ENCODE results near the gene BRAT1.

BRAT1 gene

DNA sequence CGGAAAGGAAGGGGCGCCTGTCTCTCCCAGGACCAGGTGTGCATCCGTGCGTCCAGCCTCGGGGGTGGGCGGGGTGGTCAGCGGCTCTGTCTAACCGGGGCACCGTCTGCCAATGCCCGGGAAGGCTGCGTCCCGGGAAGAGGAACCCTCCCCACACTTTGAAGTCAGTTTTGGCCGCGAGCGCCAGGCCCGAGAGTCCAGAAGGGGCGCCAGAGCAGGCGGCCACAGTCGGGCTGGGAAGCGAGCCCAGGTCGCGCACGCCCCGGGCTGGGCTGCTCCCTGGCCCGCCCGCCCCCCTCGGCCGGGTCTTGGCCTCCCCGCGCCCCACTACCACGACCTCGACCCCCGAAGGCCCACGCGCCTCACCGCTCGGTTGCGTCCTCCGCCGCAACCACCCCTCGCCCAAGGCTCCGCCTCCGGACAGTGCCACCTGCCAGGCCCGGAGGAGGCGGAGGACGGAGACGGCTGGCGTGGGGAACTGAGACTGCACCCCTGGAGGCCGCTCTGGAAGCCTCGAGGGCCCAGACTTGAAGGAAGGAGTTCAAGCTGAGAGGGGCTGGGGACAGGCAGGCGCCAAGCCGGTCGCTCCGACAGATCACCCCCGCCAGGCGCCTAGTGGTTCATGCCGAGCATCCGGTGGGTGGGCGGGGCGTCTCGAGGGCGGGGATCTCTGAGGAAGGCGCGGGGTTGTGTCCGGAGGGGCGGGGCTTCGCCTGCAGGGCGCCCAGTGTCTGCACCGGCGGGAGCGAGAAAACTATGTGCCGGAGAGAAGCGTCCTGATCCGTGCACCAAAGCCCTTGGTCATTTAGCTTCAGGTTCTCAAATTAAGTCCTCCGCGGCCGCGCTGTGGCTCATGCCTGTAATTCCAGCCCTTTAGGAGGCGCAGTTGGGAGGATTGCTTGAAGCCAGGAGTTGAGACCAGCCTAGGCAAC, at the start of gene BRAT1:
TSS of gene BRAT1 (minus strand) at position 404 of the 932 bp plus-strand sequence. CDS start 1,093 bp downstream, outside the sequence.
- TF ChIP-seq, protein P1, sequence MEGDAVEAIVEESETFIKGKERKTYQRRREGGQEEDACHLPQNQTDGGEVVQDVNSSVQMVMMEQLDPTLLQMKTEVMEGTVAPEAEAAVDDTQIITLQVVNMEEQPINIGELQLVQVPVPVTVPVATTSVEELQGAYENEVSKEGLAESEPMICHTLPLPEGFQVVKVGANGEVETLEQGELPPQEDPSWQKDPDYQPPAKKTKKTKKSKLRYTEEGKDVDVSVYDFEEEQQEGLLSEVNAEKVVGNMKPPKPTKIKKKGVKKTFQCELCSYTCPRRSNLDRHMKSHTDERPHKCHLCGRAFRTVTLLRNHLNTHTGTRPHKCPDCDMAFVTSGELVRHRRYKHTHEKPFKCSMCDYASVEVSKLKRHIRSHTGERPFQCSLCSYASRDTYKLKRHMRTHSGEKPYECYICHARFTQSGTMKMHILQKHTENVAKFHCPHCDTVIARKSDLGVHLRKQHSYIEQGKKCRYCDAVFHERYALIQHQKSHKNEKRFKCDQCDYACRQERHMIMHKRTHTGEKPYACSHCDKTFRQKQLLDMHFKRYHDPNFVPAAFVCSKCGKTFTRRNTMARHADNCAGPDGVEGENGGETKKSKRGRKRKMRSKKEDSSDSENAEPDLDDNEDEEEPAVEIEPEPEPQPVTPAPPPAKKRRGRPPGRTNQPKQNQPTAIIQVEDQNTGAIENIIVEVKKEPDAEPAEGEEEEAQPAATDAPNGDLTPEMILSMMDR (IDR thresholded peaks at IDR 0.05; ENCODE audit: low read length, missing control alignments), result peak; percentile 37
- peak within 1 kb of the TSS; percentile 76 for H3K4me3 ChIP-seq (replicated peaks; ENCODE audit: low read depth, low read length)
- DNase-seq (ENCODE audit: low read depth), result peak; percentile 94

DNA sequence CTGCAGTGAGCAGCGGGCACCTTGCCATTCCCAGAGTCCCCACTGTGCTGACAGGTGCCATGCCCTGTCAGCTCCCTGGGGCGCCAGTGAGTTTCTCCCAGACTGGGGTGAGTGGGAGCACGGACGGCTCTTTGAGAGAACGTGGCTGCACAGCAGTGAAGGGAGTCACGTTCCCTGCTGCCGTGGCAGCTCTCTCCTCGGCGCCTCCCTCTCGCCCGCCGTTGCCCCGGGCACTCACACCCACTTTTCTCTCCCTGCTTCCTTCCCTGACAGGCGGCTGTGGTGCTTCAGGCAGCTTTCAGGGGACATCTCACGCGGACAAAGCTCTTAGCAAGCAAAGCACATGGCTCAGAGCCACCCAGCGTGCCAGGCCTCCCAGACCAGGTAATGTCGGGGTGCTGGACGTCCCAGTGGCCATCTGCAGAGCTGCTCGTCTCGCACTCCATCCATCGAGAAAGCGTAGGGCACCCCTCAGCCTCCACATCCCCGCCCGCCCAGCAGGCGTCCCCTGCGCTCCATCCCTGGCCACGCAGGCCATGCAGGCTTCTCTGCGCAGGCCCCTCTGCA, 49.4 kb upstream of the BRAT1 start:
- H3K4me3 ChIP-seq (replicated peaks; ENCODE audit: low read depth, low read length), result no peak overlapping the region
- DNase-seq (ENCODE audit: low read depth), result no peak
- TF ChIP-seq, protein P1 (IDR thresholded peaks at IDR 0.05; ENCODE audit: low read length, missing control alignments), result no peak

DNA sequence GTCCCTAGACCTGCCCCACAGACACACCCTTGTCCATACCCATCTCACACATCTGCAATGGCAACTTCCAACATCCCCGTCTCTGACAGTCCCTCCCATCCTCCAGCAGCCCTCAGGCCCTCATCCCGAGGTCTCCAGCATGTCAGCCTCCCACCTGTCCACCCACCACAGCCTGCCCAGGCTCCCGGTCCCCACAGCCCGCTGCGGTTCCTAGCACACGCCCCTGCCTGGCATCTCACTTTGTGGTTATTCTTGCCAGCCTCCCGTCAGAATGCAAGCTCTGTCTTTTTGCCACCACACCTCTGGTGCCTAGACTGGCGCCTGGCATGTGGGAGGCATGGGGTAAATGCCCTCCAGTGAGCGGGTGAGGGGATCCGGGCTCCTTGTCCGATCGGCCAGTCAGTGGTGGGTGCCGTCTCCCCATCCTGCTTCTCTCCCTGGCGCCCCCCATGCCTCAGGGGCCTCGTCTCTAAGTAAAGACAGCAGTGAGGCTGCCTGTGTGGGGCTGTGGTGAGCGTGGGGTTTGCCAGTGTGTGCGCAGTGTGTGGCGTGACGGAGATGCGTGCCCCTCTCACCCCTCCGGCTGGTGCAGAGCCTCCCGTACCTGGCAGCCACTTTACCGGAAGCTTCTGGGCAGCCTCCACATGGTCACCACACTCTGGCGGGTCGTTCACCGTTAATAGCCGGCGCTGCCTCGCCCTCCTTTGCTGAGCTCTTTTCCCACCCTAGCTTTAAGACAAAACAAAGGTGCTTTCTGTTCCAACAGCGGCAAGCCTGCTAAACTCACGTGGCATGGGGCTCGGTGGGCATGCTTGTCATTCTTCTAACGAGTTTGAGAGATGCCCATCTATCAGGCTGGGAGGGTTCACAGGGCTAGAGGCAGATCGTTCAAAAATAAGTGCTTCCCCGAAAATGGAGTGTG, 48.0 kb upstream of the BRAT1 start:
- DNase-seq (ENCODE audit: low read depth), result no peak
- no peak overlapping the region for H3K4me3 ChIP-seq (replicated peaks; ENCODE audit: low read depth, low read length)
- TF ChIP-seq, protein P1 (IDR thresholded peaks at IDR 0.05; ENCODE audit: low read length, missing control alignments), result no peak

DNA sequence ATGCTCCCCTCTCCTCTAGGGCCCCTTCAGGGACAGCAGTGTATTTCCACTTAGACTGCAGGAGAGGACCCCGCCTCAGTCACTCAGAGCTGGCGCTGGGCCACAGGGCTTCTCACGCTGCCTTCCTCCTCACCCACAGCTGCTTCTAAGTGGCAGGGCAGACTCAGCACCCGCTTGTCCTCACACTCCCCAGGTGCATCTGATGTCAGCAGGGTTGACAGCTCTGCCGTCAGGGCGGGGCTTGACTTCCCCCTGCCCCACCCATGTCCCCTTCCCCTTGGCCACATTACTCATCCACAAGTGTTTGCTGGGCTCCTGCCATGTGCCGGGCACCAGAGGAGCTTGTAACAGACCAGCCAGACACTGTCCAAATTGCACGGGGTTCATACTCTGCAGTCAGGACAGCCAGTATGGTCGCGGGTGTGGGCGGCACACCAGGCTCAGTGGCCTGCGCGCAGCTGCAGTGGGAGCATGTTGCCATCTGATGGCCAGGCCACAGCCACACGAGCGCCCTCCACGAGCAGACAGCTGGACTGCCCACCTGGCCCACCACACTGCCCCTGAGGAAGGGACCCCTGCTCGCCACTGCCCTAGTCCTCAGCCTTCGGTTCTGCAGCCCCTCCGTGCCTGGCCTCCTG, 47.2 kb upstream of the BRAT1 start:
- TF ChIP-seq, protein P1 (IDR thresholded peaks at IDR 0.05; ENCODE audit: low read length, missing control alignments), result no peak
- DNase-seq (ENCODE audit: low read depth), result no peak
- no peak overlapping the region for H3K4me3 ChIP-seq (replicated peaks; ENCODE audit: low read depth, low read length)

DNA sequence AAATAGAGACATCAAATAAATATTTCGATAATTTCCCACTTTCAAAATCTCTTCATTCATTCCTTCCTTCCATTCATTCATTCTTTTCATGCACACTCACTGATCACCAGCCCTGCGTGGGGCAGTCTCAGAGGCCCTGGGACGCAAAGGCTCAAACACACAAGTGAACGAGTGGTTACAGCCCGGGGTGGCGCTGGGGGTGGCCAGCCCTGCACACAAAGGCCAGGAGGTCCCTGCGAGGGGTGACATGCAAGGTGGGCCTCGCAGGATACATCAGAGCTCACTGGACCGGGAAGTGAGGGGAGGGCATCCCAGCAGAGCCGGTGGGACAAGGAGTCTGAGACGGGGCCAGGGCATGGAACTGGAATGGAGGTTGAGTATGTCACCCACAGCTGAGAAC, 46.6 kb upstream of the BRAT1 start:
- TF ChIP-seq, protein P1 (IDR thresholded peaks at IDR 0.05; ENCODE audit: low read length, missing control alignments), result no peak
- DNase-seq (ENCODE audit: low read depth), result no peak

DNA sequence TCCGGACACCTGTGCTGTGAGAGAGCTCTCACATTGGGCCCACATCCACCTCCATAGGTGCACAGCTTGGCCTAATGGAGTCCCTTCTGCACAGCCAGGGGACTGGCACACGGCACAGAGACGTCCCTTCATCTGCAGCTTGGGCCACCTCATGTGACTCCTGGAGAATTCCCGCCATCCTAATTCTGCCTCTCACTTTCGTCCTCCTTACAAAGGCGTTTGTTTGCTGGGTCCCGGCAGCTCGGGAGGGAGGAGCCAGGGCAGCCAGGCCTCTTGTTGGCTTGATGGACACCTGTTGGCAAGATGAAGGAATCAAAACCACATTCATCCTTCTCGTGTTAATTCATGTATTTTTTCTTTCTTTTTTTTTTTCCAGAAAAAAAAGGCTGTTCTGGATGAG, 45.7 kb upstream of the BRAT1 start:
- no peak overlapping the region for H3K4me3 ChIP-seq (replicated peaks; ENCODE audit: low read depth, low read length)
- no peak for DNase-seq (ENCODE audit: low read depth)
- TF ChIP-seq, protein P1 (IDR thresholded peaks at IDR 0.05; ENCODE audit: low read length, missing control alignments), result no peak

More for the DNA sequence above, 46.6 kb upstream of the BRAT1 start:
- no peak overlapping the region for H3K4me3 ChIP-seq (replicated peaks; ENCODE audit: low read depth, low read length)
